IPS-18c (cell line): ENCODE data around the gene TTC7B.
"Not testable (repeated sequence)": the region's sequence is repeated elsewhere in the genome, so short reads cannot be mapped to it uniquely, and the experiment has no call there.

ENCODE experiments used
- H3K4me3 ChIP-seq: 2 replicates; pipeline ENCODE4 v1.7.0; 2013; ENCODE audit warnings: low read depth, mild to moderate bottlenecking, low read length, moderate library complexity; ENCODE audit not compliant: insufficient read depth
- H3K9me3 ChIP-seq: one replicate; pipeline ENCODE4 v1.6.1; 2013; ENCODE audit warnings: mild to moderate bottlenecking, low read length, moderate library complexity; ENCODE audit not compliant: control insufficient read depth, insufficient read depth

Gene TTC7B

GRCh38 chr14:90531497-90531896 is 284.7 kb downstream of the TTC7B start:
- H3K4me3 ChIP-seq = no peak overlapping the region
- H3K9me3 ChIP-seq = no peaks in the 10 kb centered on the region

- no peaks in the 10 kb centered on the region for H3K9me3 ChIP-seq
- H3K4me3 ChIP-seq = no peak overlapping the region
These were observed 285.7 kb downstream of the TTC7B start for GRCh38 chr14:90530523-90530922.

- Histone ChIP-seq H3K9me3 (no peaks in the 10 kb centered on the region), H3K4me3 (no peak overlapping the region)
These were observed 288.3 kb downstream of the TTC7B start for GRCh38 chr14:90527978-90528377.

GRCh38 chr14:90526536-90526935 is 289.7 kb downstream of the TTC7B start:
- H3K4me3 ChIP-seq, H3K9me3 ChIP-seq: not testable (repeated sequence)

- not testable (repeated sequence) for H3K4me3 ChIP-seq, H3K9me3 ChIP-seq
These were observed 290.7 kb downstream of the TTC7B start for GRCh38 chr14:90525353-90526028.

GRCh38 chr14:90523961-90524875 is 292.0 kb downstream of the TTC7B start:
- no peak overlapping the region for H3K4me3 ChIP-seq
- no peaks in the 10 kb centered on the region for H3K9me3 ChIP-seq

GRCh38 chr14:90523544-90523943 is 292.7 kb downstream of the TTC7B start:
- H3K4me3 ChIP-seq = no peak overlapping the region
- H3K9me3 ChIP-seq = no peaks in the 10 kb centered on the region

GRCh38 chr14:90522571-90523191 is 293.5 kb downstream of the TTC7B start:
- H3K9me3 ChIP-seq = no peaks in the 10 kb centered on the region
- H3K4me3 ChIP-seq = no peak overlapping the region

GRCh38 chr14:90521930-90522483 is 294.2 kb downstream of the TTC7B start:
- Histone ChIP-seq H3K4me3 (no peak overlapping the region), H3K9me3 (no peaks in the 10 kb centered on the region)

- Histone ChIP-seq H3K9me3 (no peaks in the 10 kb centered on the region), H3K4me3 (no peak overlapping the region)
These were observed 294.9 kb downstream of the TTC7B start for GRCh38 chr14:90521084-90521929.

- Histone ChIP-seq H3K4me3 (no peak overlapping the region), H3K9me3 (no peaks in the 10 kb centered on the region)
These were observed 295.9 kb downstream of the TTC7B start for GRCh38 chr14:90520326-90520725.

- Histone ChIP-seq H3K9me3 (no peaks in the 10 kb centered on the region), H3K4me3 (no peak overlapping the region)
These were observed 296.8 kb downstream of the TTC7B start for GRCh38 chr14:90519262-90519920.

- H3K9me3 ChIP-seq = no peaks in the 10 kb centered on the region
These were observed 297.3 kb downstream of the TTC7B start for GRCh38 chr14:90518941-90519256.

GRCh38 chr14:90518069-90518940 is 297.9 kb downstream of the TTC7B start:
- Histone ChIP-seq H3K9me3 (no peaks in the 10 kb centered on the region), H3K4me3 (no peak overlapping the region)

More at GRCh38 chr14:90518941-90519256, 297.3 kb downstream of the TTC7B start:
- H3K4me3 ChIP-seq = no peak overlapping the region

- no peaks in the 10 kb centered on the region for H3K9me3 ChIP-seq
- H3K4me3 ChIP-seq = no peak overlapping the region
These were observed 299.0 kb downstream of the TTC7B start for GRCh38 chr14:90517076-90517841.
